Activated CD8-positive, alpha-beta memory T cell treated with anti-CD3 and anti-CD28 coated beads, Interleukin-2, amount 50 U/mL, for 4 hours (primary cell): Measurements from ENCODE around the gene APOH.
A peak's percentile ranks its signal among the peaks of the same experiment; 100 is the strongest.

Source experiments
- DNase-seq: peaks from one replicate; pipeline ENCODE4 v3.0.0-alpha.2; 2020

Gene APOH

DNA sequence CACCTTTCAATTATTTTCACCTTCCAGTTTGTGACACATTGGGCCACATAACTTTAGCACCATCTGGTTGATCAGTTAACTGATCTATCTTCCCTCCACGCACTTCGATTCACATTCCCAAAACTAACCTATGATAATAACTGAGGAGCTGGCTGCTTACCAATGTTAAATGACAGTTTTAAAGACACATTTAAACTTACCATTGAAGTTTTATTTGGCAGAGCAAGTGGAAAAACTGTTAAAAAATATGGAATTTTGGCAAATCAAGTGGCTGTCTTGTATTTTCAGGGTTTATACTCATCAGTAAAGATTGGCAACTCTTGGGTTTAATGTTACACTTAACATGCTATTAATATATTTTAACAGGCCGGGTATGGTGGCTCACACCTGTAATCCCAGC, 5.4 kb upstream of the APOH start:
- no peak for DNase-seq

- DNase-seq: no peak
Observed at GRCh38 chr17:66233023-66233753, 4.0 kb upstream of the APOH start.

DNA sequence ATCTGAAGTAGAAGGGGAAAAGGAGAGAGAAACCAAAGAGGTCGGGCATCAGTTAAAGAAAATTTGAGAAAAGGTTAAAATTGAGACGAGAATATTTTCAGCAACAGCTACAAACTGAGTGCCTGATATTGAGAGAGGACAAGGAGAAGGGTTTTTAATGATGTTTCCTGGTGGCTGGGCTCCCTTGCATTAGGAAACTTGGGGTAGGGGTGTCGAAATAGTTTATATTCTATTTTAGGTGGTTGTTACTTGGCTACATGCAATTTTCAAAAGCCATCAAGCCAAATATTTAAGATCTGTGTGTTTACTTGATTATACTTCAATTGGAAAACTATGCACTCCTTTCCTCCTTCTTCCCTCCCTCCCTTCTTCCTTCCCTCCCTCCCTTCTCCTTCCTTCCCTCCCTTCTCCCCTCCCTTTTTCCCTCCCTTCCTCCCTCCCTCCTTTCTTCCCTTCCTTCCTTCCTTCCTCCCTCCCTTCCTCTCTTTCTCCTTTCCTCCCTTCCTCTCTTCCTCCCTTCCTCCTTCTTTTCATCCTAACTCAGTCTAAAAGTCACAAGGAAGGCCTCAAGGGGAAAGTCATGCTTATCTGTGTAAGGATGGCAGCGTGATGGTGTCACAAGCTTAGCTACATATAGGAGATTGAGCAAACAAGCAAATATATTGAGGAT, 1.8 kb upstream of the APOH start:
- DNase-seq: no peak

- no peak for DNase-seq
Observed at GRCh38 chr17:66229783-66230538, 746 bp upstream of the APOH start.

GRCh38 chr17:66227212-66228045, 1.8 kb downstream of the APOH start:
- DNase-seq: no peak

DNA sequence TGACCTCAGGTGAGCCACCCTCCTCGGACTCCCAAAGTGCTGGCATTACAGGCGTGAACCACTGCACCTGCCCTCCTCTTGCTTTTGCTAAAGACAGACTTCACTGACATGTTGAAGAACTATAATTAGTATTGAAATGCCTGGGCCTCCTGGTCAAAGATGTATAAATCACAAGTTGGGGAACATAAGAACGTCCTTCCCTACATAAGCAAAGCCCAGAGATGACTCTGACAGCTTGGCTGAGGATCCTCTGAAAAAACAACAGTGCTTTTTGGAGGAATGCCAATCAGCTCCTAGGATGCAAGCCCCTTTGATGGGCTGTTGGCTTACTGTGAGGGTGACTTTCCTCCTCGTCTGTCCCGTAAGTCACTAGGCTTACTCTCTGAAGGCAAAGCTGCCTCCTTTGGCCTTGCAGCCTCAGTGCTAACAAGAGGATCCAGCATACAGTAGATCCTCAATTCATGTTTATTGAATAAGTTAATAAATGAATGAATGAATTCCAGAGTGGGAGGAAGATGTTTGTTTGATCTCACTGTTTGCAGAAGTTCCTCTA, 6.3 kb downstream of the APOH start:
- no peak for DNase-seq

DNA sequence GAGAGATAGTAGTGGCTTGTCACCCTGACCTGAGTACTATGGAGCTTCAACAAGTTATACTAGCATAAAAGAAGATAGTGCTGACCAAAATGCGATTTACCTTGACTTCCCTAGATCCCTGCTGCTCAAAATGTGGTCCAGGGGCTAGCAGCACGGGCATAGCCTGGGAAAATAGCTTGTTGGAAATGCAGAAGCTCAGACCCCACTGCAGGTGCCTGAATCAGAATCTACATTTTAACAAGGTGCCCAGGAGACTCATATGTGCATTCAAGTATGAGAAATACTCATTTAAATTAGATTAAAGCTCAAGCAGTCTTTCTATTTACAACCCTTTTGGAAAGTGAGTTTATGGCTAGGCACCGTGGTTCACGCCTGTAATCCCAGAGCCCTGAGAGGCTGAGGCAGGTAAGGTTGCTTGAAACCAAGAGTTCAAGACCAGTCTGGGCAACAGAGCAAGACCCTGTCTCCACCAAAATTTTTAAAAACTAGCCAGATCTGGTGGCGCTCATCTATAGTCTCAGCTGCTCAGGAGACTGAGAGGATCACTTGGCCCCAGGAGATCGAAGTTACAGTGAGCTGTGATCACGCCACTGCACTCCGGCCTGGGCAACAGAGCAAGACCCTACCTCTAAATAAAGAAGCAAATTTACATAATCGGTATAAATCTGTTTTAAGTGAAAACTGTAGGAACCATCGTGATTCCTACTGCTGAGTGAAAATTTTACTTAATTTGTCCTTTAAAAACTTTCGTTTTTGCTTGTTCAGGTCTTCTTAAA, 7.3 kb downstream of the APOH start:
- no peak for DNase-seq

DNA sequence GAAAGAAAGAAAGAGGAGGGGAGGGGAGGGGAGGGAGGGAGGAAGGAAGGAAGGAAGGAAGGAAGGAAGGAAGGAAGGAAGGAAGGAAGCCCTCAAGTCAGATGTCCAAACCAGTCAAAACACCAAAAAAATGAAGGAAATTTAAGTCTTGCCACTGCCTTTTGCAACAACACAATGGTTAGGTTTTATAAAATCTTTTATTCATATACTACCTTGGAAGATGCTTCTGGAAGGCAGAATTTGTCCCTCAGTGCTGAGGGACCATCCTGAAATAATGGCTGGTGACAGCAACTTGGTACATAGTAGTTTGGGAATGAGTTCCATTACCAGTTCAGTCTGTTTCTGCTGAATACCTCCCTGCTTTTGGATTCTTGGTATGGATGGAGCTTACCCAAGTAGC, 7.9 kb downstream of the APOH start:
- DNase-seq: no peak

GRCh38 chr17:66220079-66220835, 9.0 kb downstream of the APOH start:
- DNase-seq: no peak

GRCh38 chr17:66215529-66215911, 13.7 kb downstream of the APOH start:
- no peak for DNase-seq

DNA sequence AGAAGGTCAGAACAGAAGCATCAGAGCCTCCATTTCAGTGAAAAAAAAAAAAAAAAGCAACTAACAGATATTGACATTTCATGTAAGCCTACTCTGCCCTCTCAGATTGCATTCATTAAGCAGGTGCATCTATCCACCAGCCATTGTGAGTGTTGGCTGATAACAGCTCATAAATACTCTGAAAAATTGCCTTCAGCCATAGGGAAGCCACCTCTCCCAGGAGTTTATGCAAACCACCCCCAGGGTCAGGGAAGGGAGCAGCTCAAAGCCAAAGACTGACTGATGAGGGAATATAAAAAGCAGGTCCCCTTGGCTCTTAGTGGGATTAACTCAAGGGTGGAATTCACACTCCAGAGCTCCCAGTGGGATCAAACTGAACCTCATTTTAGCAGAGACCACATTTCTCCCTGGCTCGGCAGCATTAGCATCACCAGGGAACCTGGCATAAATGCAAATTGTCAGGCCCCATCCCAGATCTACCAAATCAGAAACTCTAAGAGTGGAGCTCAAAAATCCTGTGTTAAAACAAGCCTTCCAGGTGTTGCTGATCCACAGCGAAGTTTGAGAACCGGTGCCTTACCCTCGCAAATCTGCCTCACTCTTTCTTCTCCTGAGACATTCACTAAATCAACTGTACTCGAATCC, 14.2 kb downstream of the APOH start:
- DNase-seq: no peak

DNA sequence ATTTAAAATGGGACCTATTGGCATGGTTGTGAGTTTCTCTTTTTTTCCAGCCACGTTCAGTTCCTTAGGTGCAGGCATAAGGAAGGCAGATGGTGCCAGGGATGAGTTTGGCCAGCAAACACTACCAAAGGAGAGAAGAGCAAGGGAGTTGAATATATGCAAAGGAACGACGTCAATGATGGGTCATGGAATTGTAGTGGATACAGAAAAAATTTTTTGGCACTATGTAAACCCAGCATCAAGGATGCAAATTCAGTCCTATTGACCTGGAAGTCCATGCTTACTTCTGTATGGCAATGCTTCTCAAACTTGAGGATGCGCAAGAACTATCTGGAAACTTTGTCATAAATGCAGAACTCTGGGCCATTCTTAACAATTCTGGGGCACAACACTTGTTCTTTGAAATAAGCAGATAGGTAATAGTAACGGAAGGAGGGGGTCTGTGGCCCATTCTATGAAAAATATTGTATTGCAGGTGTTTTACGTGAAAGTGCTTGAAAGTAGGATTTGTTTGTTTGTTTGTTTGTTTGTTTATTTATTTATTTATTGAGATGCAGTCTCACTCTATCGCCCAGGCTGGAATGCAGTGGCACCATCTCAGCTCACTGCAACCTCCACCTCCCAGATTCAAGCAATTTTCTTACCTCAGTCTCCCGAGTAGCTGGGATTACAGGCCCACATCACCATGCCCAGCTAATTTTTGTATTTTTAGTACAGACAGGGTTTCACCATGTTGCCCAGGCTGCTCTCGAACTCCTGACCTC, 18.0 kb downstream of the APOH start:
- DNase-seq: no peak

DNA sequence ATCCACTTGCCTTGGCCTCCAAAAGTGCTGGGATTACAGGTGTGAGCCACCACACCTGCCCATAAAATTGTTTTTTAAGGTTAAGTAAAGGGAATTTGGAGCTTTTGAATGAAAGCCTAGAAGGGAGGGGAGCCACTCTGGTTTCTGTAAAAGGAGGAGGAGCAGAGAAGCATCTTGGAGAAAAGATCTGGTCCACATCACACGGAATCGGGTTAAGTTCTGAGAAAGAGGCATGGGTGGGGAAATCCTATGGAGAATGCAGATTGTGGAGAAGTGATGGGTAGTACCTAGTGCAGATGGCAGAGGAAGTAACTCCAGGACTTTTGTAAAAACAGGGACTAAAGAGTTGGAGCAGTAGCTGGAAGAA, 19.0 kb downstream of the APOH start:
- DNase-seq: no peak

GRCh38 chr17:66207936-66208335, 21.3 kb downstream of the APOH start:
- DNase-seq: no peak

- no peak for DNase-seq
Observed at GRCh38 chr17:66203274-66204015, 25.8 kb downstream of the APOH start.

DNA sequence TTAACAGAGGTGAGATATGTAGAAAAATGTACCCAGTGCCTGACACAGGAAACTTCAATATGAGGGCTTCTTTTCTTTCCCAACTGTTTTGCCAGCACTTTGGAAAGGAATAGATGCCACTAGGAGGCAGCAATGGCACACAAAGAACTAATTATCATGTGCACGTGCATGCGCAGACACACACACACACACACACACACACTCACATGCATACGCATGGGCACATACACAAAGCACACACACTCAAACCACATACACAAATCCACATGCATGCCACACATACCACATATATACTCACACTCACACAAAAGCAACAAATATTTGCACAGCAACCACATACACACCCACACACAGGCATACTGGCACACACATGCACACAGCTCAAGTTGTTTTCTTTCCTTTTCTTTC, 28.5 kb downstream of the APOH start:
- no peak for DNase-seq

DNA sequence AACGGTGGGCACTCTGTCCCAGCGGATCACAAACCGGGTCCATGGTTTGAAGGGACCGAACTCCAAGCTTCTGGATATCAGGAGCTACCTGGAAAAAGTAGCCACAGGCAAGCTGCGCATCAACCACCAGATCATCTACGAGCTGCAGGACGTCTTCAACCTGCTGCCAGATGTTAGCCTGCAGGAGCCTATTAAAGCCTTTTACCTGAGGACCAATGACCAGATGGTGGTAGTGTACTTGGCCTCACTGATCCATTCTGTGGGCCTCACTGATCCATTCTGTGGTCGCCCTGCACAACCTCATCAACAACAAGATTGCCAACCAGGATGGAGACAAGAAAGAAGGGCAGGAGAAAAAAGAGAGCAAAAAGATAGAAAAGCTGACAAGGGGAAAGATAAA, 31.0 kb downstream of the APOH start:
- DNase-seq: no peak

DNA sequence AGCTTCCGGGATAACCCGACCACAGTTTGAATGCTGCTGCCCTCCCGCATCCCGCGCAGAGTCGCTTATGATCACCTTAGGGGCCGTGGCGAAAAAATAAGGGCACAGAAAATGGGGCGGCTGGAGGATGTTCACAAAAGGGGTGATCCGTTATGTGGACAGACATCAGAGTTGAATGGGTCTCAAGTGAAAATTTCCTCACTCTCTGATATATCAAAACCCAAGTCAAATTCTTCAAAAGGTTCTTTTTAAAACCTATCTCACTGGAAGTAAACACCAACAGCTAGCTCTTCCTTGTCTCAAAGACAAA, 36.9 kb downstream of the APOH start:
- no peak for DNase-seq

GRCh38 chr17:66191593-66192377, 37.4 kb downstream of the APOH start, which contains the start of gene CEP112:
CEP112 (minus strand) TSS chr17:66192133.
- DNase-seq: peak; percentile 95
